DMS 273 treated with DMSO at 0.1 percent for 48 hours (cell line): ENCODE measurements around the gene INTU.
"Not testable (repeated sequence)": the region's sequence is repeated elsewhere in the genome, so short reads cannot be mapped to it uniquely, and the experiment has no call there.

Experiments
- DNase-seq: peaks from one replicate; lab custom pipeline; 2025; lab: John Stamatoyannopoulos, UW

Gene INTU

DNA sequence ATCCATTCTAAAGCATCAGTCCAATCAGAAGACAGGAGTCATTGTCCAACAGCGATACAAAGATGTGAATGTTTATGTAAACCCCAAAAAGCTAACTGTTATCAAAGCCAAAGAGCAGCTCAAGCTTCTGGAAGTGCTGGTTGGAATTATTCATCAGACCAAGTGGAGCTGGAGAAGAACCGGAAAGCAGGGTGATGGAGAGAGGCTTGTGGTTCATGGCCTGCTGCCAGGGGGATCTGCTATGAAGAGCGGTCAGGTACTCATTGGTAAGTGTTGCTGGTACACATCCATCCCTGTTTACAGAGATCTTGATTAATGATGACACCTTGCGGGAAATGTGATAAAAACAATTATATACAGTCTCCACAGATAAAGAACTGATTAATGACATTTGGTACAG is 11.0 kb downstream of the INTU start:
- no peak for DNase-seq

DNA sequence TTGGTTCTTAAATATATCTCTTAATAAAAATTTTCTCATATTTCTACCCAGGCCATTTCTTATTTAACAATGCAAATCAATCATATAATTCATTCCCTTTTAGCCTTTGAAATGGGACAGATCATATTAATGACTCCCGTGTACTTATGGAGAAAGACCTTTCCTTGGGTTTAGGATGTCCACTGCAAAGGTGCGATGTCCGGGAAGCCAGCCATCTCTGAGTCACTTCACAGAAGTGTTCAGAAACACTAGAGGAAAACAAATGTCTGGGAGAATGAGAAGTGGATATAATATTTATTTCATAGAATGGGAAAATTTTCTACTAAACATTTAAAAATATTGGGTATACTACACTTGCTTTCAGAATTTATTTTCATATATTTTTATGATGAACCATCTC is 15.3 kb downstream of the INTU start:
- DNase-seq: no peak

DNA sequence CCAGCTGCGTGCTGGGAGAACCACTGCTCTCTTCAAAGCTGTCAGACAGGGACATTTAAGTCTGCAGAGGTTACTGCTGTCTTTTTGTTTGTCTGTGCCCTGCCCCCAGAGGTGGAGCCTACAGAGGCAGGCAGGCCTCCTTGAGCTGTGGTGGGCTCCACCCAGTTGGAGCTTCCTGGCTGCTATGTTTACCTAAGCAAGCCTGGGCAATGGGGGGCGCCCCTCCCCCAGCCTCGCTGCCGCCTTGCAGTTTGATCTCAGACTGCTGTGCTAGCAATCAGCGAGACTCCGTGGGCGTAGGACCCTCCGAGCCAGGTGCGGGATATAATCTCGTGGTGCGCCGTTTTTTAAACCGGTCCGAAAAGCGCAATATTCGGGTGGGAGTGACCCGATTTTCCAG is 22.8 kb downstream of the INTU start:
- not testable (repeated sequence) for DNase-seq

DNA sequence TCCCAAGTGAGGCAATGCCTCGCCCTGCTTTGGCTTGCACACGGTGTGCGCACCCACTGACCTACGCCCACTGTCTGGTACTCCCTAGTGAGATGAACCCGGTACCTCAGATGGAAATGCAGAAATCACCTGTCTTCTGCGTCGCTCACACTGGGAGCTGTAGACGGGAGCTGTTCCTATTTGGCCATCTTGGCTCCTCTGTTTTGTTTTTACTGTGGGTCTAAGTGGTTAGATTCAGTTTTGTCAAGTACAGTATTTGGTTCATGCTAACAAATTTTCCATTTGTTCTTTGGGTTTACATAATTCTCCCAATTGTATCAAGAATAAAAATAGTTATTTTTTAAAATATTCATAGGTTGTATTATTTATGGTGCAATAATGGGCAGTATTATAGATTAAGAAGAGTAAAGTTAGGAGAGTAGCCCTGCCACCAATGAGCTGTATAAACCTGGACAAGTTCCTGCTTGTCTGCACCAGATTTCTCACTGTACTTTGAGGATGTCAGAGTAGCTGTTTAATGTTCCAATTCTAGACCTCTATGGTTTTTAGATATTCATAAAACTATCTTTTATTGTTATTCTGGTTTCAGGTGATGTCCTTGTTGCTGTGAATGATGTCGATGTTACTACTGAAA is 23.4 kb downstream of the INTU start:
- no peak for DNase-seq

DNA sequence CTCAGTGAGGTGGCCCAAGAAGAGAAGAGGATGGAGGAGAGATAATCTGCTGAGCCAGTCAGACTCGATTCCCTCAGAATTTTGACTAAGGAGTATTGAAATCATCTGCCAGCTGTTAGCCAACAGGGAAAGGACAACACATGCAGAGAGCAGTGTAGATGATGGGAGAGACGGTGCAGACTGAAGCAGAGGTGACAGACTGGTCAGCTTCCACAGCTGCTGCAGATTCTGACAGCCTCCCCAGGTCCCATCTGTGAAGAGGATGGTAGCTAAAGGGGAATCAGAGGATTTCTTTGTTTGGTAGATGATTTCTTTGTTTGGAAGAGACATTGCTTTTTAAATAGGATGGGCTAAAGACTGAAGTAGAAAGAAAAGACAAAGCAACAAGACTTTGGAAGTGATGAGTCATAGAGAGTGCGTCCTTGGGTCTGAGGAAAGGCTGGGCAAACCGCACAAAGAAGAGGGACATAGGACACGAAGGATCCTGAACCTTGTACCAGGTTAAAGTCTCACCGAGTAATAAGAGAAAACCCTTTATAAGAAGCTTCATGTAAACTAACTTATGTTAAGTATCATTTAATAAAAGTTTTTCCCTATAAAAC is 27.6 kb downstream of the INTU start:
- no peak for DNase-seq

DNA sequence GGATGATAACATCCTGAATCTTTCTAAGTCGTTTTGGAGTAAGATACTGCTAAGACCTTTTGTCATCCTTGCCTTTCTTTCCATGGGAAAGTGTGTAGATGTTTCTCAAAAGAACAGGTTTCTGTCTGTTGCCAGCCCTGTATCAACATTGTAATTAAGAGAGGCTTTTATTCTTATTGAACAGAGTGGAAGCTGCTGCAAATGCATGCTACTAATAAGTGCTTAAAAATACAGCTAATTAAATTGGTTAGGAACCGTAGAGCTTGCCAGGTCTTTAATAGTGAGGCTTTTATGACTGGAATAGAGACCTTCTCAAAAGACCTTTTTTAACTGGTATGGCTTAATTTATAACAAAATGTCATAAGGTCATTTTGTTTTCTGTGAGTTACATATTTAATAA is 34.4 kb downstream of the INTU start:
- DNase-seq: no peak

DNA sequence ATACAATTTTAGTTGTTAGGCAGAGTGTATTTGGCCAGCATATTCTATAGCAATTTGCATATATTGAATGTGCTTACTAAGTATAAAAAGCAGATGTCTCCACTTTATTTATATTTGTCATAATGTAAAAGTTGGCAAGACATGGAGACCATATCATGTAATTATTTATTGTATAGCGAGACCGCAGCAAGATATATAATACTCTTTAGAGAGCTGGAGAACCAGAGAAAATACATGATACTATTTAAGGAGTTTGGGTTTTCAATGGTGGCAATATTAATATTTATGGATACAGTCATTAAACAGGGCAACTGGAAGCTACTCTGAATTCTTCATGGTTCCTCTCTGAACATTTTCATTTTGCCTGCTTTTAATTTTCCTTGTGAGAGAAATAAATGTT is 35.0 kb downstream of the INTU start:
- no peak for DNase-seq

DNA sequence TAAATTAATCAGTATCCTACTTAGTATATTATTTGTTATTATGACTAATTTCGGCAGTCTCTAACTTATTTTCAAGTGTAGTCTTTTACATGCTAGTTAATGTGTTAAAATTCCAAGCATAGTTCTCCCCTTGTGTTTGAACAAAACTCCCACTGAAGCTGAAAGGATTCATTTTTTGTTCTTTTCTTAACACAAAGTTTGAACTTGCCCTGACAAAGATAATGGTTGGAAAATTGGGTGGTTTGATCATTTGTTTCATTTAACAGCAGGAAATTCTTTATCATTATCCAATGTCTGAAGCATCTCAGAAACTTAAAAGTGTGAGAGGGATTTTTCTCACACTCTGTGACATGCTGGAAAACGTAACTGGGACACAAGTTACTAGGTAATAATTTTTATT is 36.0 kb downstream of the INTU start:
- DNase-seq: no peak

DNA sequence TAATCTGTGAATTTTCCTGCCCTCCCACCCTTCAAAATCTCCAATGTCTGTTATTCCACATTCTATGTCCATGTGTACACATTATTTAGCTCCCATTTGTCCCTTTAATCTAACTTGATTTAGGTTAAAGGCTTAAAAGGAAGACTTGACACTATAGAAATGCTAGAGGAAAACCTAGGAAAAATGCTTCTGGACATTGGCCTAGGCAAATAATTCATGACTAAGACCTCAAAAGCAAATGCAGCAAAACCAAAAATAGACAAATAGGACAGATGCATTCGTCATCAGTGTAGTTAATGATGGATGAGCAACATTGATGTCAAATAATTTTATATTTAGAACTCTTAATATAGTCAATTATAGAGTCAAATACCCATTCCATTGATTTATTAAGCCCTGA is 36.9 kb downstream of the INTU start:
- no peak for DNase-seq

DNA sequence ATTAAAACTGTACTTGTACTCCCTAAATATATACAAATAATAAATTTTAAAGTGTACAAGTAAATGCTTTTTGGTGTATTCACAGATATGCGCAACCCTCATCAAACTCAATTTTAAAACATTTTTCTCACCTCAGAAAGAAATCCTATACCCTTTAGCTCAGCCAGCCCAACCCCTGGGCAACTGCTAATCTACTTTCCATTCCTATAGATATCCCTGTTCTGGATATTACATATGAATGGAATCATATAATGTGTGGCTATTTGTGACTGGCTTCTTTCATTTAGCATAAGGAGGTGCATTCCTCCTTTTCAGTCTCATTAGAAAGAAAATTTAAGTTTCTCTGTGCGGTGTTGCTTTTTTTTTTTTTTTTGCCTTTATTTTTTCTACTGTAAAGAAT is 39.4 kb downstream of the INTU start:
- no peak for DNase-seq

DNA sequence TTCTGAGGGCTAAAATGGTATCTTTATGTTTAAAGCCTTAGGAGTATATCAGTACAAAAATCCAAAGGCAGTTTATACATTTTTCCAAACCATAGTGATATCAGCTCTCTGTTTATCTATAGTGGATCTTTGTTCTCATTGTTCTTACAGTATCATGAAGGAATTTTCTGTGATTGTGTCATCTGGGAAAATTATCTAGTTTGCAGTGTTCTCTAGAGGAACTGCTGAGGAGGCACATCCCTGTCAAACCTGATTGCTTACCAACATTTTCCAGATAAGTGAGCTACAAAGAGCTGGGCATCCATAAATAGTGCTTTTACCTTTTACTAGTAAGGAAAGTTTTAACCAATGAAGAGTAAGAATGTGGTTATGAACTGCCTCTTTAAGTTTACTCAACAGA is 52.5 kb downstream of the INTU start:
- no peak for DNase-seq

DNA sequence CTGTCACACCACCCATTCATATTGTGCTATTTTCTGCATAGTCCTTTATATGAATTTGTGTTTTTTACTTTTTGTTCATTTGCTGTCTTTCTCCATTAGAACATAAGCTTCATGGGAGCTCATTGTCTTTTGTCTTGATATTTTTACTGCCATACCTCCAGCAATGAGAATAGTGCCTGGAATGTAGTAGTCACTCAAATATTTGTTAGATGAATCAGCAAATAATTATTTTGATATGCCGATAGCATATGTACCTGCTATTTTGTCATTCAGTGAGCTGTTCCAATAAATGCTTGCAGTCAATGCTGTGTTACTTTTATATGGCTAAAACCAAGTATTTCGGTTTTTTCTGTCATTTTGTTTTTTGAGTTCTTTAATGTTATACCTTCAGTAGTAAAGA is 53.9 kb downstream of the INTU start:
- DNase-seq: no peak

DNA sequence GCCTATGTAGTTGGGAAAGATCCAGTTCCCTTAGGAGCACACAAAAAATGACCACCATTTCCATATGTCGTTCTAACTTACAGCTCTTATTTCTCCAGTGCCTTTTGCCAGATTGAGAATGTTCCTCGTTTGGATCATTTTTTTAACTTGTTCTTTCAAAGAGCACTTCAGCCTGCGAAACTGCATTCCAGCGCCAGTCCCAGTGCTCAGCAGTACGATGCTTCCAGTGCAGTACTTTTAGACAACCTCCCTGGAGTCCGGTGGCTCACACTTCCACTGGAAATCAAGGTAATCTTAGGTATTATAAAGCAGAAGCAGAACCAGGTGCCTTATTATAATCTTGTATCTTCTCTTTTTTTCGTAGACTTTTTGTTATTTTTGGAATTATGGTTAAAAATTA is 54.8 kb downstream of the INTU start:
- no peak for DNase-seq

DNA sequence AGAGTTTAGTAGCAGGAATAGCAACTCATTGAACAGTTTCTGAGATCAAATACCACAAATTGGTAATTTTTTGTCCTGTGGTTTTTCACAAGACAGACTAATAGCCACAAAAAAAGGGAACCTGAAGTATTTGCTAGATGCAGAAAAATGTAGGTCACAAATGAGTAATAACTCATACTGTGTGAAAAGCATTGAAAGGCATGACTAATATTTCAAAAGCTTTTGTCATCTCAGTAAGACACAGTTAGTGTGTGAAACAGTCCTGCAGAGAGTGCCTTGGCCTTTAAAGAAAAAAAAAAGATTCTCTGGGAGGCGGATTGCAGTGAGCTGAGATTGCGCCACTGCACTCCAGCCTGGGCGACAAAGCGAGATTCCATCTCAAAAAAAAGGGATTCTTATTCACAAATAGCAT is 66.0 kb downstream of the INTU start:
- no peak for DNase-seq

DNA sequence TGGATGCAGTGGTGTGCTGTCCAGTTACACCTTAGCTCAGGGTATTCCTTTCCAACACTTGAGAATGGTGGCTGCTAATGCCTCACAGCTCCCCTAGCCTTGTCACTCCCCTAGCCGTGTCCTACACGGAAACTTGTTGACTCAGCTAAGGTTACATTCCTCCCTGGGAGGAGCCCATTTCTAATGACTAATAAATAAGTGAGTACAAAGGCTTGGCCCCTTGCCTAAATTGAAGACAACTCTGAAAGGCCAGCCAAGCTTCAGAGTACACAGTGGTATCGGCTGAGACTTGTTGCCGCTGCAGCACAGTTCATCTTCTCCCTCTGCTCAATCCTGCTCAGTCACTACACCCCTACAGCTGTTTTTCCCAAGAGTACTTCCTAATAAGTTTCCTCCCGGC is 76.2 kb downstream of the INTU start:
- DNase-seq: no peak

DNA sequence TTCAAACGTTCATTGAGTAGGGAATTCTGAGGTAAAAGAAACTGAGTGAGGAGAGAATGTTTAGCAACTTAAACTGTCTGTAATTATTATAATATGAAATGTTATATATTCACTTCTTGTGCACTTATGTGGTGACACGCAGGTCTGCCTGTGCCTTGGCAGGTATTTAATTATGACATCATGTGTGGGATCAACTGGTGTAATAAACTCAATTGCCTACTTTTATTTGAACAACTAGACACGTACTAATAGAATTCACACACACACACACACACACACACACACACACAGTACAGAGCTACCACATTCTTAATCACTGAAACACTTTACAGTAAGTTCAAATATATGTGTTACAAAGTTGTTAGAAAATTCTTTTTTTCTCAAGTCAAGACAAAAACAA is 76.7 kb downstream of the INTU start:
- DNase-seq: no peak

DNA sequence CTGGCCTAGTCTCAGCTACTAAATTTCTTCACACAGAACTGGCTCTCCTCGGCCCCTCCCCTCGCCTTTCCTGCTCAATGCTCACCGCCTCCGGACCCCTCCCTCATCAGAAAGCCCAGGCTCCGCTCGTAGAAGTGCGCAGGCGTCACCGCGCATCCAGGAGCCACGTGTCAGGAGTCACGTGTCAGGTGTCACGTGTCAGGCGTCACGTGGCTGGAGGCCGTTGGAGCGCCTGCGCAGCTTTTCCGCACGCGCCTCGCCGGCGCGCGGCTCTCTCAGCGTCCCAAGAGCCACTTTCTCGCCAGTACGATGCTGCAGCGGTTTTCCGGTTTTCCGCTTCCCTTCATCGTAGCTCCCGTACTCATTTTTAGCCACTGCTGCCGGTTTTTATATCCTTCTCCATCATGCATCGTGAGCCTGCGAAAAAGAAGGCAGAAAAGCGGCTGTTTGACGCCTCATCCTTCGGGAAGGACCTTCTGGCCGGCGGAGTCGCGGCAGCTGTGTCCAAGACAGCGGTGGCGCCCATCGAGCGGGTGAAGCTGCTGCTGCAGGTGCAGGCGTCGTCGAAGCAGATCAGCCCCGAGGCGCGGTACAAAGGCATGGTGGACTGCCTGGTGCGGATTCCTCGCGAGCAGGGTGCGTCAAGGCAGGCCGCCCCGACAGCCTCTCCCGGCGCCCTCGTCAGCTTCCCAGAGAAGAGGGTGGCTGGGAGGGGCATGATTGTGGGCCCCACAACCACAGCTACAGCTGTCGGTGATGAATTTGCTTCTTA is 97.6 kb downstream of the INTU start, which contains the start of gene SLC25A31:
Gene SLC25A31, plus strand, starts transcription at position 259 of the 772 bp plus-strand sequence. Its CDS starts 146 bp downstream, at position 405.
- DNase-seq: no peak

DNA sequence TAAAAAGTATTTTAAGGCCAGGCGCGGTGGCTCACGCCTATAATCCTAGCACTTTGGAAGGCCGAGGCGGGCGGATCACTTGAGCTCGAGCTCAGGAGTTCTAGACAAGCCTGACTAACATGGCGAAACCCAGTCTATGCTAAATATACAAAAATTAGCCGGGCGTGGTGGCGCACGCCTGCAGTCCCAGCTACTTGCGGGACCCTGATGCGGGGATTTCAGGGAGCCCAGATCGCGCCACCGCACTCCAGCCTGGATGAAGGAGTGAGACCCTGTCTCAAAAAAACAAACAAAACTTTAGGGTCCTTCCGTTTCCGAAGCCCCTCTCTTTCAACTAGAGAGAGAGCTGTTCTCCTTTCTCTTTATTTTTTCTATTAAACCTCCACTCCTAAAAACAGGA is 98.6 kb downstream of the INTU start:
- DNase-seq: no peak

DNA sequence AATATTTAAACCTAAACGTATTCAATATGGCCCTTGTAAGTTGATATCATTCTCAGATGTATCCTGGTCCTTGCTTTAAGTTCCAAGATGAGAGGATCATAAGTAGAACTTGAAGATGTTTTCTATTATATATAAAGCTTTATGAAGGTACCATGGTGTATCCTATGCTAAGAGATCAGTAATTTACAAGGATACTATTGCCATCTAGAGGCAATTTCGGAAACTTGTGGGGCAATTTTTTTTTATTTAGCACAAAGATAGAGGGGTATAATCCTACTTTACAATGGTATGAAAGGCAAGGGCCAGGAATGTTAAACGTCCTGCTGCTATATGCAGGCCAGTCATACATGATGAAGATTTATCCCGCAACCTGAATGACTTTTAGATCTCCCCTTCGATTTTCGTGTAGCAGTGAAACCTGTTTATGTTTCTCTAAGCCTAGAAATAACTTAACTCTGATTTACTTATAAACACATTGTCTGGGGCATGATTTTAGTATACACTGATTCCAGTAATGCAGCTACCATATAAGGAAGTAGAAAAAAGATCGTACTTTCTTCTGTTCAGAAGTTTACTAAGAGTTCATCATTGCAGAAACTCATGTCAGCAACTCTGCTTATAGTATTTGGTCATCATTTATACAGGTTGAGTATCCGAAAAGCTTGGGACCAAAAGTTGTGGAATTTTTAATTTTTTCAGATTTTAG is 100.0 kb downstream of the INTU start:
- no peak for DNase-seq

DNA sequence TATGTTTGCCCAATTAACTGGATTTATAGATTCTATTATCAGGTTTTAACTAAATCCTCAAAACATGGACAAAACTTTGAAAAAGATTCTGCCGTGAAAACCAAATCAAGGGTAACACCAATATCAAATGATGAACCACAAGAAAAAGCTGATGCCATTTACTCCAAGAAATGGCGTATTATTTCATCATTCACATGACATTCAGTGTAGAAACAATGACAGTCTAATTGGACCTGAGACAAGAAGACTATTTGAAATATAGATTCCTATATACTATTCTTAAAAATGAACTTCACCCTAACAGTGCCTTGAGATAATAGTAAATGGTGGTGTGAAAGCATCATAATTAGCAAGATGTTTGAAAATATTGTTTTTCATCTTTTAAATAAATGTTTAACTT is 102.2 kb downstream of the INTU start:
- no peak for DNase-seq

DNA sequence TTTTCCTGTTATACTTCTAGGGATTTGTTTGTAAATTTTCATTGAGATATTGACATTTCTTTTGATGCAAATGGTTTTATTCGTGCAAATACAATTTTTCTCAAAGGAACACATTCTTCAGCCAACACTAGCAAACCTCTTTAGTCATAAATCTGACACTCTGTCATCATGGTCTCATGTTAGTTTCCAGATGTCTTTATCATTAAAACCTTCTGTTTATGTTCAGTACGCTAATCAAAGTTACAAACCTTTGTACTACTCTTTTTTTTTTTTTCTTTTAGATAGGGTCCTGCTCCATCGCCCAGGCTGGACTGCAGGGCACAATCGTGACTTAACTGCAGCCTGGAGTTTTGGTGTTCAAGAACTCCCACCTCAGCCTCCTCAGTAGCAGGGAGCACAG is 104.5 kb downstream of the INTU start:
- DNase-seq: no peak

DNA sequence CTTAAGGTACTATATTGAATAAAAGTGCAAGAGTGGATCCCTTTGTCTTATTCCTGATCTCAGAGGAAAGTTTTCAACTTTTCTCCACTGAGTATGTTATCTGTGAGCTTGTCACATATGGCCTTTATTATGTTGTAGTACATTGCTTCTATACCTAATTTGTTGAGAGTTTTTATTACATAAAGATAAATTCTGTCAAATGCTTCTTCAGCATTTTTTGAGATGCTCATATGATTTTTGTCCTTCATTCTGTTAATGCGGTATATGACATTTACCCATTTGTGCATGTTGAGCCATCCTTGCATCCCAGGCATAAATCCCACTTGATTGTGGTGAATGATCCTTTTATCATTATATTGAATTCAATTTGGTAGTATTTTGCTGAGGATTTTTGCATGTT is 108.5 kb downstream of the INTU start:
- no peak for DNase-seq

DNA sequence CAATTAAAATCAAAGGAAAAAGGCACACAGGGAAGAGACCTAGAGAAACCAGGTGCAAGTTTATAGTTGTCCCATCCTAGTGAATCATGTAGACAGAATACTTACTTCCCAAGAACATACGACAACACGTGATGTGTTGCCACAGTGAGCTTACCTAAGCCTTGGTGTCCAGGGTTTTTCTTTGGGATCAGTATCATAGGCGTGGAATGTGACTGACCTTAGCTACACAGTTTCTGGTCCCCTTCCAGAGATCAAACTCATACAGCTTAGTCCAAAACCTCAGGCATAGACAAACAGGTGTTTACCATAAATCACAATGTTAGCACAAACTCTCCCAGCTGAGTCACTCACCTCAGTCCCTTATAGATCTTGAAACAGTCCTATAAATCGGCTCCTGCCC is 115.1 kb downstream of the INTU start:
- no peak for DNase-seq
